C4-2B (cell line): Measurements from ENCODE around the gene XPR1.

ENCODE experiments used
- H3K27ac ChIP-seq: fragments of 450-650 bp; 2 replicates; pipeline ENCODE4 v1.5.1; 2017
- ZFX ChIP-seq: fragments of 450-650 bp; IDR thresholded peaks from 2 replicates; pipeline ENCODE4 v1.6.1; 2017
- TF ChIP-seq, protein P1 (sequence below): fragments of 450-650 bp; conservative IDR thresholded peaks from 2 replicates; pipeline ENCODE4 v1.5.1; 2017; ENCODE audit warnings: mild to moderate bottlenecking

Gene XPR1

DNA sequence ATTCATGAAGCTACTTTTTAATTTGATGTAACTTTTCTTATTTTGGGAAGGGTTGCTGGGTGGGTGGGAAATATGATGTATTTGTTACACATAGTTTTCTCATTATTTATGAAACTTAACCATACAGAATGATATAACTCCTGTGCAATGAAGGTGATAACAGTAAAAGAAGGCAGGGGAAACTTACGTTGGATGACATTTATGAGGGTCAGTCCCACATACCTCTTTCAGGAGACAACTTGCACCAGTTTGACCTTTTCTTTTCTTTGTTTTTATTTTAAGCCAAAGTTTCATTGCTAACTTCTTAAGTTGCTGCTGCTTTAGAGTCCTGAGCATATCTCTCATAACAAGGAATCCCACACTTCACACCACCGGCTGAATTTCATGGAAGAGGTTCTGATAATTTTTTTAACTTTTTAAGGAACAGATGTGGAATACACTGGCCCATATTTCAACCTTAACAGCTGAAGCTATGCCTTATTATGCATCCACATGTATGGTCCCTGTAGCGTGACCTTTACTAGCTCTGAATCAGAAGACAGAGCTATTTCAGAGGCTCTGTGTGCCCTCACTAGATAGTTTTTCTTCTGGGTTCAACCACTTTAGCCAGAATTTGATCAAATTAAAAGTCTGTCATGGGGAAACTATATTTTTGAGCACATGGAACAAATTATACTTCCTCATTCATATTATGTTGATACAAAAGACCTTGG lies 252.9 kb downstream of the XPR1 start:
- H3K27ac ChIP-seq: no peak overlapping the region
- TF ChIP-seq ZFX: no peak
- TF ChIP-seq, protein P1, sequence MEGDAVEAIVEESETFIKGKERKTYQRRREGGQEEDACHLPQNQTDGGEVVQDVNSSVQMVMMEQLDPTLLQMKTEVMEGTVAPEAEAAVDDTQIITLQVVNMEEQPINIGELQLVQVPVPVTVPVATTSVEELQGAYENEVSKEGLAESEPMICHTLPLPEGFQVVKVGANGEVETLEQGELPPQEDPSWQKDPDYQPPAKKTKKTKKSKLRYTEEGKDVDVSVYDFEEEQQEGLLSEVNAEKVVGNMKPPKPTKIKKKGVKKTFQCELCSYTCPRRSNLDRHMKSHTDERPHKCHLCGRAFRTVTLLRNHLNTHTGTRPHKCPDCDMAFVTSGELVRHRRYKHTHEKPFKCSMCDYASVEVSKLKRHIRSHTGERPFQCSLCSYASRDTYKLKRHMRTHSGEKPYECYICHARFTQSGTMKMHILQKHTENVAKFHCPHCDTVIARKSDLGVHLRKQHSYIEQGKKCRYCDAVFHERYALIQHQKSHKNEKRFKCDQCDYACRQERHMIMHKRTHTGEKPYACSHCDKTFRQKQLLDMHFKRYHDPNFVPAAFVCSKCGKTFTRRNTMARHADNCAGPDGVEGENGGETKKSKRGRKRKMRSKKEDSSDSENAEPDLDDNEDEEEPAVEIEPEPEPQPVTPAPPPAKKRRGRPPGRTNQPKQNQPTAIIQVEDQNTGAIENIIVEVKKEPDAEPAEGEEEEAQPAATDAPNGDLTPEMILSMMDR: no peak

DNA sequence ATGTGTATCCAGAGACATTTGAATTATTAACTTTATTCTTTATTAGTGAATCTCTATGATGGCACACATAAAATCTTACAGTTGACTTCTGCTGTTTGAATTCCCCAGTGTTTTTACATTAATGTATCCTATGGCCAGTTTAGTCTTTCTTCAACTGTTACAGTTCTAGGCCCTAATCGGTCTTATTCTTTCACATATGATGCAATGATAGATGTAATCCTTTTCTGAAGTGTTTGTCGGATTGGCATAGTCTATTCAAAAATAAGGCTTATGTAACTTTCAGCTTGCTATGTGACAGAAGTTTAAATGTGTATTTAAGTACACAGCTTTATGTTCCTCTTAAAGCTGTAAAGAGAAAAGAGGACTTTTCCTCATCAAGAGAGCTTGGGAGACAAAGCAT lies 254.5 kb downstream of the XPR1 start:
- TF ChIP-seq, protein P1: no peak
- no peak for TF ChIP-seq ZFX
- H3K27ac ChIP-seq: no peak overlapping the region

DNA sequence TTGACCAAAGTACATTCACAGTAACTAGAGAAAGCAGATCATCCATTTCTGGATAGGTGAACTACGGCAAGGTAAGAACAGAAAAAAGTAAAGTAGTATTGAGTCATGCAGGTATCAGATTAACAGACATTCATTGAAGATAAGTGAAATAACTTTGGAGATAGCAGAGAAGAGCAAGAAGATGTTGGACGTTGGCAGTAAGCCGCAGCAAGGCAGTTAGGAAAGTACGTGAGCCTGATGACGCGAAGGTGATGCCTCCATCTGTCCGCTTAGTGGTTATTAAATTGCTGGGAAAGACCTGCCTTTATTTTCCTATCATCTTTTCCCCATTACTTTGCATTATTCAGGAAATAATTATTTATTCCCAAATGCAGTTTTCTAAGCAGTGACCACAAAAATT lies 256.0 kb downstream of the XPR1 start:
- no peak overlapping the region for H3K27ac ChIP-seq
- no peak for TF ChIP-seq ZFX
- TF ChIP-seq, protein P1: no peak

DNA sequence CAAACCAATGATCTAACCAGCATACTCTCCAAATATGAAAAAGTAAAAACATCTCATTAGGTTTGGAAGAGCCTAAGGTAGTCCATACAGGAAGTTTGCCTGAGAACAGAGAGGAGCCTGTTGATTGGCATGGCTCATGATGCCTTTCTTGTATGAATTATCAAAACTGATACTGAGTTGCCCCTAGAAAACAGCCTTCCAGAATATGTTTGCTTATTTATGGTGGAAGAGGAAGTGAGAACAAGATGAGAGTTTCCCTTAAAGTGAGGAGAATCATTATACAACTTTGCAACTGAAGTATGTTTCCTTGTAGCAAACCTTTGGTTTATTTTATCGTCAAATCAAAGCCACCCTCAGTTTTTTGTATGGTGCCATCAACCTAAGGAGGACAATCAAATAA lies 257.0 kb downstream of the XPR1 start:
- no peak overlapping the region for H3K27ac ChIP-seq
- TF ChIP-seq, protein P1: no peak
- TF ChIP-seq ZFX: no peak

DNA sequence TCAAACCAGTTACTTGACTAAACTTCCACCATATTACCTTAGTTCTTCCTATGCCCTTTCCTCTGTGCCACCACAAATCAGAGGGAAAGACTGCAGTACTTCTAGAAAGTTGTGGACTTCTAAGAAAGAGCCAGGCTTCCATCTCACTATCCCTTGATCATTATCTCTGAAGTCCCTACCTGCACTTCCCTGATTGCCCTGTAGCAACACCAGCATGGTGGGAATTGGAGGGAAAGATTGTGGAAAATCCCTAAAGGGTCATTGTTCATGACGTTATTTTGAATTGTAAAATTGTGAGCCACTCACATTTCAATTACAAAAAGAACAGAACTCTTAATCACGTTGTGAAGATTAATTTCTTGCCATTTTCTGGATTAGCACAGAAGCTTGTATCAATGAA lies 257.5 kb downstream of the XPR1 start:
- H3K27ac ChIP-seq: no peak overlapping the region
- TF ChIP-seq, protein P1: peak; percentile 13; the same call in 1 of the 2 replicates
- no peak for TF ChIP-seq ZFX

DNA sequence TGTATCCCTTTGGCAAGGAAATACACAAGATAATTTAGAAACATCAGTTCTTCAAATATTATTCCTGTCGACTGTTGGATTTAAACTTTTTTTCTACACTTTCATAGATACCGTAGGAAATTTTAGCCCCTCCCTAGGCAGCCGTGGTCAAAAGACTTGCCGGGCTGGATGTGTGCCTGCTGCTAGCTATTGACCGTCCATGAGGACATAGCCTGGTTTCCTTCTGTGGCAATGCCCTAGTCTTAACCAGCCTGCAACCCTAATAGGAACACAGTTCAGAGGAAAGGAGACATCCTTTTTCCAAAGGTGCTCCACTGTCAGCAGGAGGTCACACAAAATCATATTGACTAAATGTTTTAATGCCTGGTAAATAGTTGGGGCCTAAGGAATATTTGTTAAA lies 260.4 kb downstream of the XPR1 start:
- no peak overlapping the region for H3K27ac ChIP-seq
- TF ChIP-seq, protein P1: no peak
- no peak for TF ChIP-seq ZFX

DNA sequence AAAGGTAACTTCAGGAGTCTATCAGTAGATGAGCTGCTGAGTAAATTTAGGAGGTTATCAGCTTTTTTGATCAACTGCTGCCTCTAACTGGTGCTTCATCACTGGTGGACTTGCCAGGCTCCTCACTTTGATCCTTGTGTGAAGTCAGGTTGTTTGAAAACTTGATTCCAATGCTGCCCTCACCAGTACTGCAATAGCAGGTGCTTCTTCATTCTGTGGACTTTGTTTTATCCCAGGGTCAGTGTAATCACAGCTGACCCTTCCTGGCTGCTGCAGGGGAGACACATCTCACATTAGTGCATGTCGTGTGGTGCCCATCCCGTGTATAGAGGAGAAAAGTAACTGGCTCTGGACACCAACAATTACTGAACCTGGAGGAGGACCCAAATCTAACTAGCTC lies 260.9 kb downstream of the XPR1 start:
- TF ChIP-seq, protein P1: no peak
- no peak for TF ChIP-seq ZFX
- no peak overlapping the region for H3K27ac ChIP-seq
